H1 (cell line): ENCODE measurements around the gene TDRD1. TPM values are rescaled to one million over a fixed set of nuclear protein-coding genes. Genes with fewer than 3 reads are reported as not detected.

ENCODE experiments used
- ASH2L ChIP-seq: fragments of 200-600, 300-600 bp; sonication (generic); IDR thresholded peaks from one replicate; pipeline ENCODE4 v1.7.1; 2017; ENCODE audit warnings: low read length
- ATF2 ChIP-seq: IDR thresholded peaks from 2 replicates; pipeline ENCODE4 v1.6.1; 2012; ENCODE audit warnings: low read length, inconsistent platforms
- EP300 ChIP-seq, 2 experiments: IDR thresholded peaks; 1 replicate in 1 of 2; 2 replicates in 1 of 2; pipeline ENCODE4 v1.6.1; 2011 to 2012; ENCODE audit warnings: low read depth in 2 of 2, low read length in 2 of 2, mild to moderate bottlenecking in 2 of 2, borderline replicate concordance in 1 of 2, inconsistent platforms in 1 of 2, moderate library complexity in 1 of 2
- polyA plus RNA-seq, 7 experiments: library from polyadenylated mRNA; depleted of rRNA in 3 of 7; stranded (reverse) in 5 of 7; unstranded in 2 of 7; fragments of >200 nt in 5 of 7; fragments of 200-250 nt in 2 of 7; gene quantifications; 1 replicate in 5 of 7; 2 replicates in 1 of 7; 4 replicates in 1 of 7; pipeline versions ENCODE4 v1.2.1 to v1.2.3, GENCODE V29; 2011 to 2013; ENCODE audit warnings: missing spikeins in 2 of 7, mixed read lengths in 2 of 7
- total RNA-seq: library from RNA; stranded (reverse); fragmentation: NEBNext Ultra II Directional; extraction: Animal tissue kit (Norgen Biotek cat#: 25700); gene quantifications from 2 replicates; pipeline ENCODE4 v1.2.1, GENCODE V29; 2021

Gene TDRD1
- total and polyA plus RNA-seq, 2 of the 8 experiments (the other 6 are each of a cell fraction or from before 2014, with no cell fraction given): 0.02 to 0.71 TPM

- no peak for TF ChIP-seq ATF2
- no peak for TF ChIP-seq ASH2L
- TF ChIP-seq EP300 (IDR thresholded peaks at IDR 0.05; ENCODE audit: borderline replicate concordance in 1 of 2, low read depth in 2 of 2, low read length in 2 of 2): no peak
These were observed 43.7 kb upstream of the TDRD1 start (continued) for GRCh38 chr10:114135476-114135875.
